Neural crest cell (in vitro differentiated cells): ENCODE results near the gene EYS. TPM values are rescaled to one million over a fixed set of nuclear protein-coding genes. Genes with fewer than 3 reads are reported as not detected.

Experiments
- DNase-seq: peaks from one replicate; pipeline ENCODE4 v3.0.0; 2021; ENCODE audit warnings: low read depth, mixed read lengths, low spot score
- H3K27ac Mint-ChIP-seq: one replicate; pipeline ENCODE4 v1.8.0; 2021; ENCODE audit warnings: mild to moderate bottlenecking, mixed read lengths; ENCODE audit not compliant: unreplicated experiment
- H3K27me3 Mint-ChIP-seq: 2 replicates; pipeline ENCODE4 v1.8.0; 2021; ENCODE audit warnings: low read depth, mild to moderate bottlenecking, mixed read lengths
- H3K36me3 Mint-ChIP-seq: 2 replicates; pipeline ENCODE4 v1.8.0; 2021; ENCODE audit warnings: low read depth, mild to moderate bottlenecking, mixed read lengths
- H3K4me1 Mint-ChIP-seq: 2 replicates; pipeline ENCODE4 v1.8.0; 2021; ENCODE audit warnings: mixed read lengths
- H3K4me3 Mint-ChIP-seq: one replicate; pipeline ENCODE4 v1.8.0; 2021; ENCODE audit warnings: mild to moderate bottlenecking, mixed read lengths
- H3K9me3 Mint-ChIP-seq: 2 replicates; pipeline ENCODE4 v1.8.0; 2021; ENCODE audit warnings: mixed read lengths
- CTCF ChIP-seq: fragments of 200-600 bp; sonication (generic); conservative IDR thresholded peaks from 2 replicates; pipeline ENCODE4 v1.5.0; 2021; ENCODE audit warnings: antibody characterized with exemption, mild to moderate bottlenecking
- total RNA-seq: library from RNA; stranded (reverse); gene quantifications from 2 replicates; pipeline ENCODE4 v1.2.1, GENCODE V29; 2021

The EYS gene
- total RNA-seq, 1 donor from 2014 or later: 0.40 TPM

GRCh38 chr6:64789476-64789875 is 917.5 kb downstream of the EYS start:
- H3K36me3 Mint-ChIP-seq: no peaks in the 10 kb centered on the region
- no peaks in the 10 kb centered on the region for H3K9me3 Mint-ChIP-seq
- no peak for TF ChIP-seq CTCF
- DNase-seq: no peak
- no peaks in the 10 kb centered on the region for H3K27me3 Mint-ChIP-seq
- H3K4me3 Mint-ChIP-seq: no peak overlapping the region
- H3K27ac Mint-ChIP-seq: no peak overlapping the region
- H3K4me1 Mint-ChIP-seq: peaks cover 4% of the 10 kb centered on the region

- no peak for DNase-seq
- Mint-ChIP-seq H3K4me3 (no peak overlapping the region), H3K9me3 (no peaks in the 10 kb centered on the region), H3K4me1 (peaks cover 5% of the 10 kb centered on the region), H3K27me3 (no peaks in the 10 kb centered on the region), H3K27ac (no peak overlapping the region), H3K36me3 (no peaks in the 10 kb centered on the region)
- TF ChIP-seq CTCF: no peak
Measured at GRCh38 chr6:64786736-64787135, 920.3 kb downstream of the EYS start.

- Mint-ChIP-seq H3K4me3 (no peak overlapping the region), H3K27me3 (no peaks in the 10 kb centered on the region), H3K9me3 (peaks cover 12% of the 10 kb centered on the region), H3K27ac (no peak overlapping the region), H3K4me1 (peaks cover 5% of the 10 kb centered on the region), H3K36me3 (no peaks in the 10 kb centered on the region)
- TF ChIP-seq CTCF: no peak
- no peak for DNase-seq
Measured at GRCh38 chr6:64782877-64783276, 924.1 kb downstream of the EYS start.

- no peak overlapping the region for H3K4me3 Mint-ChIP-seq
- peaks cover 19% of the 10 kb centered on the region for H3K9me3 Mint-ChIP-seq
- no peaks in the 10 kb centered on the region for H3K36me3 Mint-ChIP-seq
- no peak for DNase-seq
- no peaks in the 10 kb centered on the region for H3K27me3 Mint-ChIP-seq
- no peak overlapping the region for H3K27ac Mint-ChIP-seq
- no peak for TF ChIP-seq CTCF
- no peaks in the 10 kb centered on the region for H3K4me1 Mint-ChIP-seq
Measured at GRCh38 chr6:64777941-64778785, 928.9 kb downstream of the EYS start.

GRCh38 chr6:64776359-64776758 is 930.7 kb downstream of the EYS start:
- no peak for DNase-seq
- TF ChIP-seq CTCF: no peak
- no peaks in the 10 kb centered on the region for H3K27me3 Mint-ChIP-seq
- no peaks in the 10 kb centered on the region for H3K4me1 Mint-ChIP-seq
- H3K36me3 Mint-ChIP-seq: no peaks in the 10 kb centered on the region
- no peak overlapping the region for H3K4me3 Mint-ChIP-seq
- H3K9me3 Mint-ChIP-seq: peaks cover 23% of the 10 kb centered on the region
- H3K27ac Mint-ChIP-seq: no peak overlapping the region
